ENCODE results near the gene METTL6. TPM values are rescaled to one million over a fixed set of nuclear protein-coding genes. Genes with fewer than 3 reads are reported as not detected.

METTL6 gene
- total RNA-seq, 1 donor from 2014 or later: 20.1 TPM

DNA sequence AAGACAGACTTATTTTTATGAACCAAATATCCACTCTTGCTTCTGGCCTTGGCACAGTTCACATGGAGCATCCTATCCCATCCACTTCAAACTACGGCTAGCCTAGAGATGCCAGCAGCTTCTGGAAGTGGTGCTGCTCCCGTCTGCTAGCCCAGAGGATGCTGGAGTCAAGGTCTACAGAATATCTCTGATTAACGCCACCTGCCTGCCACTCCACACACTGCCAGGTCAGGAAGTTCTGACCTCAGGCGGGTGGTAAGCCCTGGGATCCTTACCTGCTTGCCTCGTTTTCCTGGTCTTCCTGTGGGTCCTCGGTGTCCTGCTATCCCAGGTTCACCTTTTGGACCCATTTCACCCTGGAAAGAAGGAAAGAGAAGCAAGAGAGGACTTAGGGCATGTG, 42.9 kb upstream of the METTL6 start:
- Mint-ChIP-seq H3K36me3 (no peaks in the 10 kb centered on the region), H3K9me3 (no peaks in the 10 kb centered on the region), H3K27me3 (no peaks in the 10 kb centered on the region), H3K4me1 (ENCODE audit: unreplicated experiment) (no peaks in the 10 kb centered on the region), H3K4me3 (no peak overlapping the region), H3K27ac (no peak overlapping the region)
- TF ChIP-seq, protein P1, sequence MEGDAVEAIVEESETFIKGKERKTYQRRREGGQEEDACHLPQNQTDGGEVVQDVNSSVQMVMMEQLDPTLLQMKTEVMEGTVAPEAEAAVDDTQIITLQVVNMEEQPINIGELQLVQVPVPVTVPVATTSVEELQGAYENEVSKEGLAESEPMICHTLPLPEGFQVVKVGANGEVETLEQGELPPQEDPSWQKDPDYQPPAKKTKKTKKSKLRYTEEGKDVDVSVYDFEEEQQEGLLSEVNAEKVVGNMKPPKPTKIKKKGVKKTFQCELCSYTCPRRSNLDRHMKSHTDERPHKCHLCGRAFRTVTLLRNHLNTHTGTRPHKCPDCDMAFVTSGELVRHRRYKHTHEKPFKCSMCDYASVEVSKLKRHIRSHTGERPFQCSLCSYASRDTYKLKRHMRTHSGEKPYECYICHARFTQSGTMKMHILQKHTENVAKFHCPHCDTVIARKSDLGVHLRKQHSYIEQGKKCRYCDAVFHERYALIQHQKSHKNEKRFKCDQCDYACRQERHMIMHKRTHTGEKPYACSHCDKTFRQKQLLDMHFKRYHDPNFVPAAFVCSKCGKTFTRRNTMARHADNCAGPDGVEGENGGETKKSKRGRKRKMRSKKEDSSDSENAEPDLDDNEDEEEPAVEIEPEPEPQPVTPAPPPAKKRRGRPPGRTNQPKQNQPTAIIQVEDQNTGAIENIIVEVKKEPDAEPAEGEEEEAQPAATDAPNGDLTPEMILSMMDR (conservative IDR thresholded peaks at IDR 0.05): no peak
- no peak for DNase-seq (ENCODE audit: extremely low spot score, unreplicated experiment)

DNA sequence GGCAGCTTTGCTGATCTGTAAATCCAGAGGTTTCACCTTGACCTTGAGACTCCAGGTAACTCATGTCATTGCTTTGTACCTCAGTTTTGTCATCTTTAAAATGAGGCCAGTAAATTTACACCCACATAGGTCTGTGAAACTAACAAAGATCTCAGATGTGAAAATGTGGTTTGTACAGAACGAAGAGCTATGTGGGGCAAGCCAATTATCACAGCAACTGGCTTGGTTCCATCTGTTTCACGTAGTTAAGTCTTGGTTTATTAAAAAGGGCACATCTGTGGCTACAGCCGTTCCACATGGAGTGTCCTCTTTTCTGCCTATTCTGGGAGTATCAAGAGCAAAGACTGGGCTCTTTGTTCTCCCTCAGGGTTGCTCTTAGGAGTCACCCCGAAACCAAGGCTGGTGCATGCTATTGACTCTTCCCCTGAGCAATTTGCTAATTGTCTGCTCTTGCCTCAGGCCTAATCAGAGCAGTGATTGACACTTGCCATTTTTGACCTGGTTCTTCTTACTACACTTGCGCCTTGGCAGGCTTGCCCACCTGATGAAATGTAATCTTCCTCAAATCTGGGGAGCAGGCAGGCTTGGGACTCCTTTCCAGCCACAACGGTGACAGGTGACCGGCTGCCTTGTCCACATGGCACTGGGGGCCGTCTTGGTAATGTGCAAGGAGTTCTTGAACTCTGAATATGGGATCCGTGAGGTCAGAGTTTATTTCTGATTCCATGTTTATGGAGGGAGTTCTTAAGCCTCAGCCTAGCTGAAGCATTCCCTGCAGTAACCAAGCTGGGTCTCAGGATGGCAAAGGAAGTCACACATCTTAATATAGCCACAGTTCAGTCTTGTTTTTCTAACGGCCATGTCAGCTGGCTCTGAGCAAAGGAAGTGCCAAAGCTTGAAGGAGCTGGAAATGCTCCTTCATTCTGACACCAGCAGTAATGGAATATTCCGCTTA, 40.2 kb upstream of the METTL6 start:
- DNase-seq (ENCODE audit: extremely low spot score, unreplicated experiment): no peak
- H3K4me3 Mint-ChIP-seq: no peak overlapping the region
- H3K27ac Mint-ChIP-seq: no peak overlapping the region
- H3K9me3 Mint-ChIP-seq: no peaks in the 10 kb centered on the region
- H3K36me3 Mint-ChIP-seq: no peaks in the 10 kb centered on the region
- no peaks in the 10 kb centered on the region for H3K27me3 Mint-ChIP-seq
- no peaks in the 10 kb centered on the region for H3K4me1 Mint-ChIP-seq (ENCODE audit: unreplicated experiment)
- TF ChIP-seq, protein P1 (conservative IDR thresholded peaks at IDR 0.05): no peak

DNA sequence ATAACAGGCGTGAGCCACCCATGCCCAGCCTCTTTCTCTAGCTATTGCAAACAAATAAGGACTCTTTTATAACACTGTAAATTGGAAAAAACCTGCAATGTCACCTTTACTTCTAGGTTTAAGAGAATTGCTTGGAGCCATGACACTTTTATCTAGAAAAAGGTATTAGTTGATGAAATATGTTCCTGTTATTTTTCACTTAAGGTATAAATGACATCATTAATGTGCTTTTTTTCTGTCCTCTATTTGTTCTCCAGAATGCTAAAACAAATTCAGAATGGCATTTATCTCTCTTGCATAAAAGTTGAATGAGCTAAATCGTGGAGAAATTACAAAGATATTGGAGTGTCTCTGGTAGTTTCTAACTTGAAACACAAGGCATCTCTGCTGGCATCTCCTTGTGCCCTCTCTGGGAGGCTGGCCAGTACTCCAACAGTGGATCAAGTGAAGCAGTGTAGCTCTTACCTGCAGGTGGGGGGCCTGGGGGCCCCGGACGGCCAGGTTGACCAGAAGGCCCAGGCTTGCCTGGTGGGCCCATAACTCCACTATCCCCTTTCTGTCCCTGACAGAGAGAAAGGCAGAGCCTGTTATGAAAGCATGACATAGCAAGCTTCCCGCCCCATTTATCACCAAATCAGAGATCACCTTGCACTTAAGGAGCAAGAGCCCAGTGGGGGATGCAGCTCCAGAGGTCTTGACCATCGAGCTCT, 38.7 kb upstream of the METTL6 start:
- H3K27me3 Mint-ChIP-seq: no peaks in the 10 kb centered on the region
- no peaks in the 10 kb centered on the region for H3K4me1 Mint-ChIP-seq (ENCODE audit: unreplicated experiment)
- no peak overlapping the region for H3K27ac Mint-ChIP-seq
- no peaks in the 10 kb centered on the region for H3K9me3 Mint-ChIP-seq
- no peak overlapping the region for H3K4me3 Mint-ChIP-seq
- TF ChIP-seq, protein P1 (conservative IDR thresholded peaks at IDR 0.05): no peak
- no peak for DNase-seq (ENCODE audit: extremely low spot score, unreplicated experiment)
- H3K36me3 Mint-ChIP-seq: no peaks in the 10 kb centered on the region

DNA sequence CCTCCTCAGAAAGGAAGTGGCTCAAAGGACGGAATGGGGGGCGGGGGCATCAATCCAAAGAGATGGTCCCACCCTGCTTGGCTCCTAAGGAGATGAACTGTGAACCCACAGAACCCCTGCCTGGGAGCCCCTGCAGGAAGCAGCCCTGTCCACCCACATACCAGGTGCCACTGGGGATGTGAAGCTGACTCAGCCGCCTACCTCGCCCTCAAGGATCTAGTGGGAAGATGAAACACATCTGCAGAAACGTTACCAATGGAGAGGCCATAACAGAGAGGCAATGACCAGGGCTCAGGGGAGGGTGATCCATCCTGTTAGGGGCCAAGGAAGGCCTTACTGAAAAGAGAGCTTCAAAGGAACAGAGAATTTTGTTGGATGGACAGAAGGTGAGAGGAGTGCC, 35.1 kb upstream of the METTL6 start:
- DNase-seq (ENCODE audit: extremely low spot score, unreplicated experiment): no peak
- H3K27ac Mint-ChIP-seq: no peak overlapping the region
- TF ChIP-seq, protein P1 (conservative IDR thresholded peaks at IDR 0.05): no peak
- H3K36me3 Mint-ChIP-seq: peaks cover 8% of the 10 kb centered on the region
- H3K9me3 Mint-ChIP-seq: peaks cover 5% of the 10 kb centered on the region
- H3K27me3 Mint-ChIP-seq: no peaks in the 10 kb centered on the region
- peaks cover 5% of the 10 kb centered on the region for H3K4me1 Mint-ChIP-seq (ENCODE audit: unreplicated experiment)
- no peak overlapping the region for H3K4me3 Mint-ChIP-seq

DNA sequence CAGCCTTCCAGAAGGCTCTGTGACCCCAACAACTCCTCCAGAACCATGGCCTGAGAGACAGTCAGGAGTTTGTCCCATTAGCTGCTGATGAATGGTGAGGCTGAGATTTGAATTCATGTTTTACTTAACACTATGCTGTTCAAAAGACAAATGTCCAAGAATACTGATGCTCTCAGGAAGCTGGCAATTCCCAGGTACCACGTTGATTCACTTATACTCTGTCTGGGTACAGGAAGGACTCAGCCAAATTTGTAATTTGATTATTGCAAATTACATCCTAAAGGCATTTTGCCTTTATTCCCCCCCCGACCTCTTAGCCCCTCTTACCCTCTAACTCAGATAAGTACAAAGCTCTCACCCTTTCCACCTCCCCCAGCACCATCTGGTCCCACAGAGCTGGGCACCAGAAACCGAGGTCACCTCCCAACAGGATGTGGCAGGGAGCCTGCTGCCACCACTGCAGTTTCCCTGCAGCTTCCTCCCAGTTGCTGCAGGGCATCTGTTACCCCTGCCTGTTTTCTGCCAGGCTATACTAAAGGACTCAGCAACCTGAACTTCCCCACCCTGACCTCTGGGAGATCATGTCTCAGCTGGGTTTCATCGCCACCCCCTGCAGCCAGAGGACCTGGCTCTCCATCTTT, 33.7 kb upstream of the METTL6 start:
- Mint-ChIP-seq H3K4me1 (ENCODE audit: unreplicated experiment) (peaks cover 5% of the 10 kb centered on the region), H3K36me3 (peaks cover 8% of the 10 kb centered on the region), H3K9me3 (peaks cover 5% of the 10 kb centered on the region), H3K4me3 (no peak overlapping the region), H3K27me3 (no peaks in the 10 kb centered on the region), H3K27ac (no peak overlapping the region)
- DNase-seq (ENCODE audit: extremely low spot score, unreplicated experiment): no peak
- TF ChIP-seq, protein P1 (conservative IDR thresholded peaks at IDR 0.05): no peak
